Stimulated activated CD4-positive, alpha-beta T cell treated with anti-CD3 and anti-CD28 coated beads, Interleukin-12 subunit alpha, Interleukin-12 subunit beta, amount 100 ng/mL, for 48 hours (primary cell): ENCODE results near the gene SZT2.

Source experiments
- DNase-seq, 3 donors: peaks; one replicate each; pipeline ENCODE4 v3.0.0-alpha.2; 2020; ENCODE audit warnings: low read depth in 2 of 3, low spot score in 1 of 3

The SZT2 gene

GRCh38 chr1:43422995-43423671 lies 33.4 kb downstream of the SZT2 start:
- no peak for DNase-seq

GRCh38 chr1:43423672-43424550 lies 34.2 kb downstream of the SZT2 start:
- DNase-seq: peak in 1 of 3 donors; percentile 3

GRCh38 chr1:43425045-43425444 lies 35.3 kb downstream of the SZT2 start:
- DNase-seq: no peak

GRCh38 chr1:43426221-43426620 lies 36.5 kb downstream of the SZT2 start:
- DNase-seq: no peak

- DNase-seq: no peak
These were observed 37.8 kb downstream of the SZT2 start for GRCh38 chr1:43427524-43427923.

GRCh38 chr1:43427941-43428340 lies 38.2 kb downstream of the SZT2 start:
- DNase-seq: no peak

GRCh38 chr1:43430831-43431230 lies 41.1 kb downstream of the SZT2 start:
- no peak for DNase-seq

- DNase-seq: no peak
These were observed 42.0 kb downstream of the SZT2 start for GRCh38 chr1:43431676-43432075.

- DNase-seq: no peak
These were observed 42.6 kb downstream of the SZT2 start for GRCh38 chr1:43432171-43432860.

- no peak for DNase-seq
These were observed 43.2 kb downstream of the SZT2 start for GRCh38 chr1:43432907-43433306.

GRCh38 chr1:43434256-43434655 lies 44.6 kb downstream of the SZT2 start:
- no peak for DNase-seq

- DNase-seq: no peak
These were observed 45.7 kb downstream of the SZT2 start for GRCh38 chr1:43435146-43436145.

GRCh38 chr1:43436371-43436770 lies 46.7 kb downstream of the SZT2 start:
- no peak for DNase-seq

GRCh38 chr1:43437031-43437973 lies 47.6 kb downstream of the SZT2 start:
- DNase-seq: no peak

GRCh38 chr1:43438006-43438405 lies 48.3 kb downstream of the SZT2 start:
- DNase-seq: no peak

- no peak for DNase-seq
These were observed 48.9 kb downstream of the SZT2 start for GRCh38 chr1:43438576-43438952.

- no peak for DNase-seq
These were observed 49.4 kb downstream of the SZT2 start for GRCh38 chr1:43438953-43439581.

- DNase-seq: no peak
These were observed 50.1 kb downstream of the SZT2 start for GRCh38 chr1:43439781-43440180.

- no peak for DNase-seq
These were observed 50.7 kb downstream of the SZT2 start for GRCh38 chr1:43440358-43440757.
